HCT116 (cell line): Measurements from ENCODE around the gene CLIP2. TPM values are rescaled to one million over a fixed set of nuclear protein-coding genes. Genes with fewer than 3 reads are reported as not detected.
"Not testable (repeated sequence)": the region's sequence is repeated elsewhere in the genome, so short reads cannot be mapped to it uniquely, and the experiment has no call there.

Experiments
- ATAC-seq: fragments of 200-7000 bp; cut with Tn5 transposase; 2 replicates; pipeline ENCODE4 v1.9.1; 2020; ENCODE audit warnings: mild to moderate bottlenecking, moderate library complexity
- BruUV-seq: library from RNA; stranded (reverse); fragments of 400-500 nt; replicated peaks from 2 replicates; lab custom pipeline; 2021; lab: Mats Ljungman, UMichigan
- CTCF ChIA-PET: fragments of 300-600 bp; sonication (Branson Sonifier 250); formaldehyde crosslinking; loops from one replicate; lab custom pipeline; 2021; ENCODE audit warnings: antibody characterized with exemption; lab: Charles Lee
- POLR2A ChIA-PET: fragments of 300-600, 350-600 bp; sonication (Branson Sonifier 250); formaldehyde crosslinking; loops from one replicate; lab custom pipeline; 2021; ENCODE audit warnings: antibody characterized with exemption; lab: Charles Lee
- RAD21 ChIA-PET, 2 experiments: fragments of 300-600 bp; sonication (Branson Sonifier 250); formaldehyde crosslinking; loops; one replicate each; lab custom pipeline; 2023; ENCODE audit warnings: low total read pairs in 2 of 2; ENCODE audit not compliant: uncharacterized antibody in 2 of 2, unreplicated experiment in 2 of 2, low non-redundant PET in 1 of 2; lab: Charles Lee
- DNase-seq: peaks from one replicate; pipeline ENCODE4 v3.0.0-alpha.2; 2010; ENCODE audit warnings: low read depth, low spot score
- H2AFZ ChIP-seq: fragments of 200-600 bp; shearing (Covaris generic), sonication (generic); 2 replicates; pipeline ENCODE4 v1.6.1; 2017; ENCODE audit warnings: low read depth, mixed run types, mixed read lengths, antibody characterized with exemption, low read length; ENCODE audit not compliant: poor library complexity, severe bottlenecking
- H3K27ac ChIP-seq: 2 replicates; pipeline ENCODE4 v1.5.1; 2012; ENCODE audit warnings: low read depth, low read length
- H3K27me3 ChIP-seq: fragments of 200-600 bp; sonication (generic); 2 replicates; pipeline ENCODE4 v1.6.1; 2016; ENCODE audit warnings: mixed run types, low read length, mixed read lengths; ENCODE audit not compliant: insufficient read depth
- H3K36me3 ChIP-seq, 2 experiments: fragments of 200-500 bp in 1 of 2; fragments of 200-600 bp in 1 of 2; sonication (Bioruptor generic) in 1 of 2; sonication (generic) in 1 of 2; 2 replicates each; pipeline versions ENCODE4 v1.5.1 to v1.6.1; 2014 to 2016; ENCODE audit warnings: low read length in 2 of 2, inconsistent platforms in 1 of 2, mixed read lengths in 1 of 2, mixed run types in 1 of 2; ENCODE audit not compliant: insufficient read depth in 2 of 2, control insufficient read depth in 1 of 2
- H3K4me1 ChIP-seq, 2 experiments: fragments of 200-600 bp in 1 of 2; sonication (generic) in 1 of 2; 2 replicates each; pipeline versions ENCODE4 v1.5.1 to v1.6.1; 2012 to 2017; ENCODE audit warnings: low read length in 2 of 2, inconsistent platforms in 1 of 2, mild to moderate bottlenecking in 1 of 2, mixed read lengths in 1 of 2, mixed run types in 1 of 2, moderate library complexity in 1 of 2; ENCODE audit not compliant: insufficient read depth in 2 of 2, control insufficient read depth in 1 of 2
- H3K4me2 ChIP-seq: fragments of 200-600 bp; sonication (generic); 2 replicates; pipeline ENCODE4 v1.6.1; 2017; ENCODE audit warnings: mixed run types, low read length, mixed read lengths
- H3K4me3 ChIP-seq, 2 experiments: fragments of 200-600 bp in 1 of 2; sonication (generic) in 1 of 2; replicated peaks in 1 of 2; 2 replicates each; pipeline ENCODE4 v1.5.1; 2011 to 2016; ENCODE audit warnings: low read length in 2 of 2, control low read depth in 1 of 2, low read depth in 1 of 2, mild to moderate bottlenecking in 1 of 2, mixed read lengths in 1 of 2, mixed run types in 1 of 2
- H3K79me2 ChIP-seq: fragments of 200-600 bp; sonication (generic); 2 replicates; pipeline ENCODE4 v1.6.1; 2017; ENCODE audit warnings: mild to moderate bottlenecking, mixed run types, low read length, moderate library complexity, mixed read lengths; ENCODE audit not compliant: insufficient read depth
- H3K9ac ChIP-seq: fragments of 200-600 bp; sonication (generic); 2 replicates; pipeline ENCODE4 v1.6.1; 2016; ENCODE audit warnings: low read length, mixed read lengths
- H3K9me2 ChIP-seq: fragments of 200-600 bp; sonication (generic), shearing (Covaris generic); 2 replicates; pipeline ENCODE4 v1.6.1; 2017; ENCODE audit warnings: mixed run types, mild to moderate bottlenecking, moderate library complexity; ENCODE audit not compliant: insufficient read depth
- H3K9me3 ChIP-seq, 2 experiments: fragments of 200-500 bp in 1 of 2; fragments of 200-600 bp in 1 of 2; sonication (Bioruptor generic) in 1 of 2; sonication (generic) in 1 of 2; 2 replicates each; pipeline ENCODE4 v1.6.1; 2014 to 2017; ENCODE audit warnings: low read length in 2 of 2, mixed read lengths in 2 of 2, inconsistent platforms in 1 of 2, low read depth in 1 of 2, mild to moderate bottlenecking in 1 of 2, mixed run types in 1 of 2, moderate library complexity in 1 of 2; ENCODE audit not compliant: control insufficient read depth in 1 of 2, insufficient read depth in 1 of 2
- H4K20me1 ChIP-seq: fragments of 200-600 bp; sonication (generic), shearing (Covaris generic); 2 replicates; pipeline ENCODE4 v1.6.1; 2017; ENCODE audit warnings: mixed run types, mild to moderate bottlenecking, moderate library complexity; ENCODE audit not compliant: insufficient read depth
- EGR1 ChIP-seq: IDR thresholded peaks from 2 replicates; pipeline ENCODE4 v1.6.1; 2012; ENCODE audit warnings: low read depth
- EZH2 ChIP-seq: fragments of 200-600 bp; sonication (generic); IDR thresholded peaks from 2 replicates; pipeline ENCODE4 v1.6.1; 2017; ENCODE audit warnings: antibody characterized with exemption, mixed run types
- POLR2AphosphoS5 ChIP-seq: IDR thresholded peaks from 2 replicates; pipeline ENCODE4 v1.6.1; 2011; ENCODE audit warnings: mild to moderate bottlenecking, low read depth, low read length, moderate library complexity
- TCF7L2 ChIP-seq: IDR thresholded peaks from 2 replicates; pipeline ENCODE4 v1.7.0; 2011; ENCODE audit warnings: borderline replicate concordance, inconsistent platforms; ENCODE audit not compliant: insufficient read depth, insufficient read length; ENCODE audit errors: extremely low read depth
- intact Hi-C: fragments of 100-400 bp; cut with micrococcal nuclease; formaldehyde crosslinking; loops from 2 replicates; pipeline ENCODE4 v1.10.0; 2022
- total RNA-seq: library from RNA; stranded (reverse); gene quantifications from one replicate; pipeline ENCODE4 v1.2.1, GENCODE V29; 2021; ENCODE audit not compliant: unreplicated experiment

CLIP2 gene
- total RNA-seq, 1 experiment from 2014 or later, result 40.1 TPM

DNA sequence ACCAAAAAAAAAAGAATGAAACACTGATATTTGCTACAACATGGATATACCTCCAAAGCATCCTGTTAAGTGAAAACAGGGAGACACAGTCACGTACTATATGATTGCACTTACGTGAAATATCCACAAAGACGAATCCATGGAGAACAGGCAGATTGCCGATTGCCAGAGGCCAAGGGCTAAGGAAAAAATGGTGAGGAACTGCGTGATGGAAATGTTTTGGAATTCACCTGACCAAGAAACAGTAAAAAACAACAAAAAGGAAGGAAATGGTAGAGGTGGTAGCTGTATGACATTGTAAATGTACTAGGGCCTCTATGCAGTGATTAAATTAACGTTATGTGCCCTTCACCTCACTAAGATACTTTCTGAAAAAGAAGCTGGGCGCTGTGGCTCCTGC is 120.4 kb downstream of the CLIP2 start:
- Histone ChIP-seq H3K4me3 (no peak overlapping the region), H3K79me2 (no peaks in the 10 kb centered on the region), H3K27me3 (no peaks in the 10 kb centered on the region), H4K20me1 (no peaks in the 10 kb centered on the region), H3K27ac (no peak overlapping the region), H3K9ac (no peak overlapping the region), H3K4me2 (no peak overlapping the region), H3K9me2 (no peaks in the 10 kb centered on the region), H2AFZ (no peak overlapping the region), H3K36me3 (peaks cover 0 to 3% of the 10 kb centered on the region in 2 experiments; a peak in 1 of 4 replicates), H3K9me3 (no peaks in the 10 kb centered on the region), H3K4me1 (peaks cover 0 to 3% of the 10 kb centered on the region in 2 experiments; a peak in 2 of 4 replicates)
- CTCF ChIA-PET, result interaction anchor here (1.1 to 1.3 kb wide), 2 partner anchors 8 to 203 kb away, joined by 5 to 6 read pairs; no protein-coding TSS in a partner anchor
- RAD21 ChIA-PET, result interaction anchor here in 1 of 2 experiments (0.6 kb wide), 1 partner anchor 155 kb away, joined by 3 read pairs; no protein-coding TSS in a partner anchor
- DNase-seq, result no peak
- POLR2A ChIA-PET, result no interaction called here
- no TSS peak for BruUV-seq
- ATAC-seq, result no peak
- TF ChIP-seq TCF7L2 (no peak), EGR1 (no peak)
- intact Hi-C loops, result no loop called here

DNA sequence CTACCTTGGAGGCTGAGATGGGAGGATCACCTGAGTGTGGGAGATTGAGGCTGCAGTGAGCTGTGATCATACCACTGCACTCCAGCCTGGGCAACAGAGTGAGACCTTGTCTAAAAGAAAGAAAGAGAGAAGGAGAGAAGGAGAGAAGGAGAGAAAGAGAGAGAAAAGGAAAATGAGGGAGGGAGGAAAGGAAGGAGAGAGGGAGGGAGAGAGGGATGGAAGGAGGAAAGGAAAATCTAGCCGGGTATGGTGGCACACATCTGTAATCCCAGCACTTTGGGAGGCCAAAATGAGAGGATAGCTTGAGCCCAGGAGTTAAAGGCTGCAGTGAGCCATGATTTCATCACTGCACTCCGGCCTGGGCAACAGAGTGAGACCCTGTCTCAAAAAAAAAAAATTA is 121.6 kb downstream of the CLIP2 start:
- no peak overlapping the region for H3K27ac ChIP-seq
- no peaks in the 10 kb centered on the region for H3K9me2 ChIP-seq
- no peaks in the 10 kb centered on the region for H3K9me3 ChIP-seq
- H3K27me3 ChIP-seq, result no peaks in the 10 kb centered on the region
- DNase-seq (no peak), ATAC-seq (no peak)
- no peak overlapping the region for H3K9ac ChIP-seq
- intact Hi-C loops, result no loop called here
- TF ChIP-seq EZH2 (no peak), POLR2AphosphoS5 (no peak)
- no peak overlapping the region for H3K4me2 ChIP-seq
- no peaks in the 10 kb centered on the region for H4K20me1 ChIP-seq
- peaks cover 0 to 3% of the 10 kb centered on the region in 2 experiments; a peak in 2 of 4 replicates for H3K4me1 ChIP-seq
- H3K4me3 ChIP-seq, result no peak overlapping the region
- ChIA-PET POLR2A (no interaction called here), CTCF (interaction anchor here (1.1 to 1.3 kb wide), 2 partner anchors 10 to 204 kb away, joined by 5 to 6 read pairs; no protein-coding TSS in a partner anchor), RAD21 (no interaction called here)
- H3K79me2 ChIP-seq, result no peaks in the 10 kb centered on the region
- no peaks in the 10 kb centered on the region for H3K36me3 ChIP-seq
- no TSS peak for BruUV-seq
- H2AFZ ChIP-seq, result no peak overlapping the region

DNA sequence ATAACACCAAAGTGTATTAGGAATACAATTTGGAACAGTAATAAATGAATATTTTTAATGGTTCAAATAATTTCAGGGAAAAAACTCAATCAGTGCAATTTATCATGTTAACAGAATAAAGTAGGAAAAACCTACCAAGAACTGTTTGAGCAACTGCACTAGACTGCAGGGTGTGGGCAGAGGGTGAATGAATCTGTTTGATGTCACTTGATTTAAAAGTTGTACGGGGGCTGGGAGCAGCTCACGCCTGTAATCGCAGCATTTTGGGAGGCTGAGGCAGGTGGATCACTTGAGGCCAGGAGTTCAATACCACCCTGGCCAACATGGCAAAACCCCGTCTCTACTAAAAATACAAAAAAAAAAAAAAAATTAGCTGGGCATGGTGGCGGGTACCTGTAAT is 122.4 kb downstream of the CLIP2 start:
- intact Hi-C loops, H3K79me2 ChIP-seq, H3K9me3 ChIP-seq, H3K9me2 ChIP-seq, H3K4me2 ChIP-seq, CTCF ChIA-PET, POLR2A ChIA-PET, H3K27ac ChIP-seq, BruUV-seq, H2AFZ ChIP-seq, RAD21 ChIA-PET, DNase-seq, H3K36me3 ChIP-seq, H3K4me3 ChIP-seq, H3K27me3 ChIP-seq, ATAC-seq, H3K4me1 ChIP-seq, H3K9ac ChIP-seq, H4K20me1 ChIP-seq: not testable (repeated sequence)
